Liver (tissue), 3 donors: Measurements from ENCODE around the gene CDKN2D.

ENCODE experiments used
- CTCF ChIP-seq: fragments of 150-350 bp; IDR thresholded peaks from 2 replicates; pipeline ENCODE4 v1.5.1; 2017; ENCODE audit warnings: improper control_type of control experiment, low read depth, low read length; ENCODE audit not compliant: missing input control
- JUND ChIP-seq, 2 donors: IDR thresholded peaks; 2 replicates each; pipeline ENCODE4 v1.6.1; 2016; ENCODE audit warnings: antibody characterized with exemption in 2 of 2
- SP1 ChIP-seq: IDR thresholded peaks from 2 replicates; pipeline ENCODE4 v1.6.1; 2018; ENCODE audit warnings: antibody characterized with exemption, mild to moderate bottlenecking
- YY1 ChIP-seq: IDR thresholded peaks from 2 replicates; pipeline ENCODE4 v1.6.1; 2016; ENCODE audit warnings: antibody characterized with exemption, mild to moderate bottlenecking
- TF ChIP-seq, protein P1 (sequence below): IDR thresholded peaks from 2 replicates; pipeline ENCODE4 v1.6.1; 2016; ENCODE audit warnings: antibody characterized with exemption, mild to moderate bottlenecking
- donor health status: healthy.
- donor health status: healthy.

DNA sequence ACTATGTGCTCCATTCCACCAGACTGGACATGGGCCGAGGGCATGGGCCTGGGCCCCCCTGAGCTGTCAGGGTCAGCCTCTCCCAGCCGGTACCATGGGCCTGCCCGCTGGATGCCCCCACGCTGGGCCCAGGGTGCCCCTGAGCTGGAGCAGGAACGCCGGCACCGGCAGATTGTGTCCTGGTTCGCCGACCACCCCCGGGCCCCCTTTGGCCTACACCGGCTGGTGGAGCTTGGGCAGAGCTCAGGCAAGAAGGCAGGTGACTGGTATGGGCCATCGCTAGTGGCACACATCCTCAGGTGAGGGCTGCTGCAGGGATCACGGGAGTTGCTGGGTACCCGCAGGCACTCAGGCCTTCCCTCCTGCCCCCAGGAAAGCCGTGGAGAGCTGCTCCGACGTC lies 22.0 kb downstream of the CDKN2D start:
- no peak for TF ChIP-seq SP1
- TF ChIP-seq CTCF, result no peak
- TF ChIP-seq JUND (IDR thresholded peaks at IDR 0.05), result no peak
- TF ChIP-seq, protein P1, sequence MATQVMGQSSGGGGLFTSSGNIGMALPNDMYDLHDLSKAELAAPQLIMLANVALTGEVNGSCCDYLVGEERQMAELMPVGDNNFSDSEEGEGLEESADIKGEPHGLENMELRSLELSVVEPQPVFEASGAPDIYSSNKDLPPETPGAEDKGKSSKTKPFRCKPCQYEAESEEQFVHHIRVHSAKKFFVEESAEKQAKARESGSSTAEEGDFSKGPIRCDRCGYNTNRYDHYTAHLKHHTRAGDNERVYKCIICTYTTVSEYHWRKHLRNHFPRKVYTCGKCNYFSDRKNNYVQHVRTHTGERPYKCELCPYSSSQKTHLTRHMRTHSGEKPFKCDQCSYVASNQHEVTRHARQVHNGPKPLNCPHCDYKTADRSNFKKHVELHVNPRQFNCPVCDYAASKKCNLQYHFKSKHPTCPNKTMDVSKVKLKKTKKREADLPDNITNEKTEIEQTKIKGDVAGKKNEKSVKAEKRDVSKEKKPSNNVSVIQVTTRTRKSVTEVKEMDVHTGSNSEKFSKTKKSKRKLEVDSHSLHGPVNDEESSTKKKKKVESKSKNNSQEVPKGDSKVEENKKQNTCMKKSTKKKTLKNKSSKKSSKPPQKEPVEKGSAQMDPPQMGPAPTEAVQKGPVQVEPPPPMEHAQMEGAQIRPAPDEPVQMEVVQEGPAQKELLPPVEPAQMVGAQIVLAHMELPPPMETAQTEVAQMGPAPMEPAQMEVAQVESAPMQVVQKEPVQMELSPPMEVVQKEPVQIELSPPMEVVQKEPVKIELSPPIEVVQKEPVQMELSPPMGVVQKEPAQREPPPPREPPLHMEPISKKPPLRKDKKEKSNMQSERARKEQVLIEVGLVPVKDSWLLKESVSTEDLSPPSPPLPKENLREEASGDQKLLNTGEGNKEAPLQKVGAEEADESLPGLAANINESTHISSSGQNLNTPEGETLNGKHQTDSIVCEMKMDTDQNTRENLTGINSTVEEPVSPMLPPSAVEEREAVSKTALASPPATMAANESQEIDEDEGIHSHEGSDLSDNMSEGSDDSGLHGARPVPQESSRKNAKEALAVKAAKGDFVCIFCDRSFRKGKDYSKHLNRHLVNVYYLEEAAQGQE, result no peak
- TF ChIP-seq YY1, result no peak
